CD4-positive, alpha-beta T cell treated with Interleukin-6 for 4 hours (primary cell): Measurements from ENCODE around the gene PHACTR1.

Source experiments
- DNase-seq: peaks from one replicate; pipeline ENCODE4 v3.0.0-alpha.2; 2020; ENCODE audit warnings: mixed read lengths

PHACTR1 gene

GRCh38 chr6:13001927-13002326 lies 285.4 kb downstream of the PHACTR1 start:
- no peak for DNase-seq

DNA sequence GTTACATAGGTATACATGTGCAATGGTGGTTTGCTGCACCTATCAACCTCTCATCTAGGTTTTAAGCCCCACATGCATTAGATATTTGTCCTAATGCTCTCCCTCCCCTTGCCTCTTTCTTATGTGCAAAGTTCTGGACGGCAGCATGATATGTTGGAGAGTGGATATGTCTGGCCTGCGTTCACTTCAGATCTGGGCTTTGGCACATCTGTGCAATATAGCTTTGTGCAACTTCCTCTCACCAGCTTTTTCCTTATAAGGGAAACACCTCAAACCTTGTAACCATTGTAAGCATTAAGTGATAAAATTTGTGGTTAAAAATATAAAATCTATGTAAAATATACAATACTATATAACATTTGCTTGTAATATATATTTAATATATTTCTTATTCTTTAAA lies 288.0 kb downstream of the PHACTR1 start:
- no peak for DNase-seq

DNA sequence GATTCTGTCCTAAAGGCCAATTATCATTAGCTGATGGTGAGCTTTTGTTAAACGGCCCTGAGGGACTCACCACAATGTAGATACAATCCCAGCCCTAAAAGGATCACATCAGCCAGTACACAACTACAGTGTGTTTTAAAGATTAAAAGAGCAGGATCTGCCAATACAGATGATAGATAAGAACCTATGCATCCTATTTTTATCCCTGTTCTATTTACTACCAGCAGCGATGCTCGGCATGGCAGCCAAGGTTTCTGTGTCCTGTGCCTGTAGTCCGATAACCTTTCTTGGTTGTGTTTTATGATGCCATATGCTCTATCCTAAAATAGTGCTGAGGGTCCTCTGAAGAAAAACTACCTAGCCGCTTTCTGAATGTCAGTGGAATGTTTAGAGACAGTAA lies 289.4 kb downstream of the PHACTR1 start:
- no peak for DNase-seq

DNA sequence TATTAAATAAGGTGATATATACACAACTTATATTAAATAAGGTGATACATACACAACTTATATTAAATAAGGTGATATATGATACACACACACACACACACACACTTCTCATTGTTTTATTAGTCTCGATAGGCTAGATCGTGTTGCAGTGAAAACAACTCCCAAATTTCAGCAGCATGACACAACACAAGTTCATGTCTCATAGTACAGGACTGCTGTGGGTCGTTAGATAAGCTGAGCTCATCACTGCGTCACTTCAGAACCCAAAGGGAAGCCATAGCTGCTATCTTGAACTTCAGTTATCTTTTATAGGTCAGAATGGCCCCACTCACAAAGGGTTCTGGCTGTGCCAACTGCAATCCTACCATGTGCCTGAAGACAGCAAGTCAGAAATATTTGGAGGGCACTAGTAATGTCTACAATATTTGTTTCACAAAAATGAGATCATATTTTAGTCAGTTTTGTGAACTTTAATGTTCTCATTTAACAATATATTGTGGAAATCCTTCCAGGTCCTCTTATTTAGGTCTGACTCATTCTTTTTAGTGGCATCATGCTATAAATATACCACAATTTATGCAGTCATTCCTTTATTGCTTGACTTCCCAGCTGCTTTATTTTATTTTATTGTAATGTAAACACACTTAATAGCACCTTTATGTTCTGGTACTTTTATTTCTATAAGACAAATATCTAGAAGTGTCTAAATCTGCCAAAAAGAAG lies 290.2 kb downstream of the PHACTR1 start:
- DNase-seq = no peak

GRCh38 chr6:13007744-13008143 lies 291.2 kb downstream of the PHACTR1 start:
- DNase-seq = no peak

DNA sequence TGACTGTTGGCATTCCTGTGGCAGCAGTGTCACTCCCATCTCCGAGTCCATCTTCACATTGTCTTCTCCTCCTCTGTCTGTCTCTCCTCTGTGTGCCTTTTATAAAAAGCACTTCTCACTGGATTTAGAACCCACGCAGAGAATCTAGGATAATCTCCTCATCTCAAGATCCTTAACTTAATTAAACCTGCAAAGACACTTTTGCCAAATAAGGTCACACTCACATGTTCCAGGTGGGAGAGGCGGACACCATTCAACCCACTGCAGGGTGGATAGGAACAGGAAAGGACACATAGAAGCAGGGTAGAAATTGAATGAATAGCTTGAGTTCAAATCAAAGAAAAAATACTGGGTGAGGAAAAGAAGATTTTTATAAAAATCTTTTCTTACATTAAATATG lies 292.5 kb downstream of the PHACTR1 start:
- no peak for DNase-seq

DNA sequence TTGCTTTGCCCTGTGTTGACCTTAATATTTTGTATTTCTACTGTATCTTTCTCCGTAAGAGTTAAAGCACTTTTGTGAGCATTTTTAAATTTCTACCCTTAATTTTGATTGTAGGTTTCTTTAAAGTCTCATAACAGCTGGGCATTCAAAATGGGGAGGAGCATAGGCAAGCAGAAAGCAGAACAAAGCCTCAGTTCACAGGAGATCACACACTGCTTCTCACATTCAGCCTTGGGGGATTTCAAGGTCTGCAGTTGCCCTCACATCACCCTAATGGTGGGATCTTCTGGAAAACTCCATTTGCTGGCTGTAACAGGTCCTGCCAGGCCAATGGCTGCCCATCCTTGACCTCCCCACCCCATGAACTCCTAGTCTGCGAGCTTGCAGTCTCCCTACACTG lies 292.9 kb downstream of the PHACTR1 start:
- DNase-seq = no peak

GRCh38 chr6:13011612-13012146 lies 295.1 kb downstream of the PHACTR1 start:
- no peak for DNase-seq

DNA sequence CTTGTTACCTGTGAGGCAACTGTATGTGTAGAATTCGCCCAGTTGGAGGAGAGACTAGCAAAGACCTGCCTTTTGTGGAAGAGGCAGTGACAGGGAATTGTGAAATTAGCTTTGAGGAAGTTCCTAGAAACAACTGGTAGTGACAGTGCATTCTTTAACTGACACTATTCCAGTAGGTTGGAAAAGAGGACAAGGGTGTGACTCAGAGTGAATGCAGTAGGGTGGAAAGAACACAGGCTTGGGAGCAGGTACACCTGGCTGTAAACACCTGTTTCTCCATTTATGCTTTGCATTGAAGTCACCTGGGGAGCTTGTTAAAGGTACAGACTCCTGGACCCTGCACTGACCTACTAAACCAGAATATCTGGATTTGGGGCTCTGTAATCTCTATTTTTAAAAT lies 295.7 kb downstream of the PHACTR1 start:
- DNase-seq = no peak

DNA sequence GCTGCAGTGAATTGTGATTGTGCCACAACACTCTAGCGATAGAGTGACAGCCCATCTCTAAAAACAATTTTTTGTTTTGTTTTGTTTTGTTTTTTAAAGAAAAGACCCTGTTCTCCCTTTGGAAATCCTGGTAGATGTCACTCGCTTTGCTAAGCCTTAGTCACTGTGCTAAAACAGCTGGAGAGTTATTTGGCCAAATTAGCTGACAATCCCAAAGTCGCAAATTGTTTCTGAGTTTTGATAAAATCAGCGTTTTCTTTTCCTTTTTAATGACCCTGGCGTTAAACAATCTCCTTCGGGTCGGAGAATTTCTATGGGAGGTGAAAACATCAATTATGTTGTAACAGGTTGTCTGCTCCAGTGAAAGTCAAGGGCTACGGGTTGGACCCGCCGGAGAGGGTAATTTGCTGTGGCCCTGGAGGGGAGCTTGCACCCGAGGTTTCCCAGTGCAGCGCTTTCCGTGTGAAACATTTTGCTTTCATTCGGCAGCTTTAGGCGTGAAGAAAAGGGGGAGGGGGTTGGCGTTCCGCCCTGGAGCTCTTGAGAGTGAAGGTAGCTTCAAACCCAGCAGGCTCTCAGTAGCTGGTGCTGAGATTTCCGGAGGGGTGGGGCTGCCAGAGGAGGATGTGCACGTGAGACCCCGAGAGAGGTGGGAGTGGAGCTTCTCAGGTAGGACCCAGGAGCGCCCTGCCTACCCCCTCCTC lies 296.6 kb downstream of the PHACTR1 start:
- DNase-seq = no peak

DNA sequence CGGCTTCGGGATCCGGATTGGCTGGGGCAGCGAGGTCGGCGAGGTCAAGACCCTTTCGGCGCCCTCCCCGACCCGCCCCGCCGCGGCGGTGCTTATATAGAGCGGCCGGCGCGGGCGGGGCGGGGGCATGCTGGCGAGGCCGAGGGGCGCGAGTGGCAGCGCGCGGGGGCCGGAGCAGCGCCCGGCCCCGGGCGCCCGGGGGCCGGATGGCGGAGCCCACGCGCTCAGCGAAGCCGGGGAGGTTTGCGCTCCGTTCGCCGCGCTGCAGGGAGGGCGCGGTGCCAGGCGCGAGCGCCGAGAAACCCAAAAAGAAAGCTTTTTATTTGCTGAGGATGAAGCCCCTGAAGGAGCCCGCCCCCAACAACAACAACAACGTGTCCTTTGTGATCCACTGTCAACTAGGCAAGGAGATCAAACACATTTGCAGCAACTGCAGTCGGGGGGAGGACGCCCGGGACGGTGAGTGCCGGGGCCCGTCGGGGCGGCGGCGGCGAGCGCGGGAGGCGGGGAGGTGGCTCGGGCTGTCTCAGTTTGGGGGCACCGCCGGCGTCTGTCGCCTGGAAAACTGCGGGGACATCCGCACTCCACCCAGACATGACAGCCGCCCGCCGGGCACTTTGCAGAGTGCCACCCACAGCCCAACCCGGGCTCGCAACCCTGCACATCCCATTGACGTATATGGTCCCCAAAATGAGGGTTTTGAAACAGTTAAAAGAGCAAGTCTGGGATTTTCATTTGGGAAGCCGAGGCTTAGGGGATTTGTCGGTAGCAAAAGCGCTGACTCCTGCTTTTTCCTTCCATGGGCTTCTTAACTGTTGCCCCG lies 297.3 kb downstream of the PHACTR1 start:
- no peak for DNase-seq

- DNase-seq = no peak
These were observed 298.2 kb downstream of the PHACTR1 start for GRCh38 chr6:13014504-13015378.

- no peak for DNase-seq
These were observed 298.8 kb downstream of the PHACTR1 start for GRCh38 chr6:13015379-13015681.

GRCh38 chr6:13024616-13025015 lies 308.0 kb downstream of the PHACTR1 start:
- no peak for DNase-seq

DNA sequence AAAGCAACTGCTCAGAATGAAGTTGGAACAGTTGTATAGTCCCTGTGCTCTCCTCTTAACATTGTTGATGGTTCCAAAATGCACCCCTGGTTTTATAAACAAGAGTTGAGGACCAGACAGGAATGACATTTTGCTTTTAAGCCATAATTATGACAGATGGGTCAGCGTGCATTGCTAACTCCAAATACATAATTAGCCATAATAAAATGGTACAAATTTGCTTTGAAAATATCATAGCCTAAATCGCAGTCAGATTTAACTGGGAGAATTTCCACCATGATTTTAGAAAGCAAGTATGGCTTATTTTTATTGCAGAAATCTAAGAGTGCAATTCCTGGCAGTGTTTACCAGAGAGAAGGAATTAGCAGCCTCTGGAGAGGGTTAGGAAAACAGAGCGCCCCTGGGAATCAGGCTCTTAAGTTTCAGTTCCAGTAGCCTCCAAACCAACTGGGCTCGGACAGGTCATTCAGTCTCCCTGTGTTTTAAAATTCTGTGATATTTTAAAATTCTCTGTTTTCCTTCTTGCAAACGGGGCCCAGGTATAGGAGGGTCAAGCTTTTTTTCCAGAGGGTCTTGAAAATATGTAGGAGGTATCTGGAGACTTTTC lies 309.4 kb downstream of the PHACTR1 start:
- DNase-seq = no peak

DNA sequence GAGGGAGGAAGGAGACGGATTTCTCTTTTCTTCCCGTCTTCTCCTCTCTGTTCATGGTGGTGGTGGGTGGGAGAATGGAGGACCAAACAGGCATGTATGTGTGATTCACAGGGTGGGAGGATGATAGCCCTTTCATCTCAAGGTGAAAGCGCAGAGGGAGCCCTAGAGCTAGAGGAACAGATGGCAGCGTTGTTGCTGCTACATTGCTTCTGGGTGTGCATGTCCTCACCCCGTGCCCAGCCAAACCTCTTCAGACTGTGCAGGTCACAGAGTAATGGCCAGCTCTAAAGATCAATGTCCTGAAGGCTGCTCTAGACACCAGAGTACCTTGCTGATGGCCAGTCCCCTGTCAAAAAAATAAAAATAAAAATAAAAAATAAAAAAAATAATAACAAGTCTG lies 310.0 kb downstream of the PHACTR1 start:
- no peak for DNase-seq

DNA sequence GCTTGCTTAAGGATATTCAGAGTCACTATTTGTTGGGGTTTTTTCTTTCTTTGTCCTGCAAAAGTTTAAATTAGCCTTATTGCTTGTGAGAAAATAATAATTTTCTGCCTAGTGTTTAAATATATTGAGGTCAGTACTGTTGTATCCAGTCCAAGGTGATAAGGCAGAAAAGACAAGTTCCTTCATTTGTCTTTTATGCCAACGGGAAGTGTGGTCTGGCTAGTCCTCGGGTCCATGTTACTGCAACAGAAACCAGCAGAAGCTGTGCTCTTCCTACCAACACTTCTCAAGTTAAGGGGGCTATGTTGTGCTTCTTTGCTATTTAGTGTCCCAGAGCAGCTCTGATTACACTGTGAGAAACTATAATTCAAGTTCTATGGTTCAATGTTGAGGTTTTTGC lies 310.6 kb downstream of the PHACTR1 start:
- no peak for DNase-seq

DNA sequence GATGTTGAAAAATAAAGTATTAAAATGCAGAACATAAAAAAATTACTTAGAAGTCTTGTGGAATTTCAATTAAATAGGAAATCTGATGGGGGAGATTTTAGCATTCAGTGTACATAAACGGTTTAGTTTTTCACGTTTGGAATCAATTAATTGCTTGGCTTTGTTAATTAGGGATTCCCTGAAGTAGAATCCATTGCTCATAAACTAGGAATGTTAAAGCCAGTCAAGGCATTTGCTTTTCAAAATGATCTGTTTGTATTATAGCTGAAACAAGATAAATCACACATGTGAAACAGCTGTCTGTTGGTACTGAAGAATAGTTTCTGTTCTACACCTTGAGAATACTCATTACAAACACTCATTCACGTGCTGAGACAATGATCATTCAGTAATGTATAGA lies 313.8 kb downstream of the PHACTR1 start:
- DNase-seq = no peak

- no peak for DNase-seq
These were observed 316.0 kb downstream of the PHACTR1 start for GRCh38 chr6:13032566-13032965.

DNA sequence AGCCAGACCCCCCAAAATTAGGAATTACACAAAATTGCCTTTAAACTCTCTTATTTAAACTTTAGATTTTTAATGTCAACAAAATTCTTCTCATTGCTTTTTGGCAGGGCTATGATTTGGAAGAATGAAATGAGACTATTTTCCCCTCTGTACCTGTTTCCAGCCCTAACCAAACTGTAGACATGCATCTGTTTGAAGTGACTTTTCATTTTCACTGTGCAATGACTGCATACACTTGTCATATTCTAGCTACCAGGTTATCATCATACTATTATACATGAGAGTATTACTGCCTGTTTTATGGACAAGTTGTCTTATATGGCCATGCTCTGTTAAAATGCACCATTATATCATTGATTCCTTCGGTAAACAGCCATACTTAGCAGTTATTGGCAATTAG lies 316.6 kb downstream of the PHACTR1 start:
- DNase-seq = no peak

GRCh38 chr6:13034316-13034715 lies 317.7 kb downstream of the PHACTR1 start:
- no peak for DNase-seq

- DNase-seq = no peak
These were observed 319.0 kb downstream of the PHACTR1 start for GRCh38 chr6:13035606-13036005.
